A673 (cell line): ENCODE data around the gene CXCR6. TPM values are rescaled to one million over a fixed set of nuclear protein-coding genes. Genes with fewer than 3 reads are reported as not detected.

Source experiments
- BruUV-seq: library from RNA; stranded (reverse); fragments of 400-500 nt; replicated peaks from 2 replicates; lab custom pipeline; 2021; lab: Mats Ljungman, UMichigan
- CTCF ChIA-PET: fragments of 300-600 bp; sonication (Branson Sonifier 250); formaldehyde crosslinking; loops from one replicate; lab custom pipeline; 2022; ENCODE audit warnings: antibody characterized with exemption; lab: Charles Lee
- POLR2A ChIA-PET: fragments of 300-600 bp; sonication (Branson Sonifier 250); formaldehyde crosslinking; loops from one replicate; lab custom pipeline; 2022; ENCODE audit warnings: antibody characterized with exemption; ENCODE audit not compliant: low non-redundant PET; lab: Charles Lee
- DNase-seq: peaks from one replicate; pipeline ENCODE4 v3.0.0-alpha.2; 2015; ENCODE audit warnings: low spot score
- H3K27ac ChIP-seq: fragments of 200-600 bp; sonication (generic); 2 replicates; pipeline ENCODE4 v1.5.1; 2016; ENCODE audit warnings: mixed run types, low read depth, mild to moderate bottlenecking, mixed read lengths, antibody characterized with exemption, low read length; ENCODE audit not compliant: poor library complexity, severe bottlenecking
- H3K27me3 ChIP-seq: fragments of 200-600 bp; sonication (generic); replicated peaks from 2 replicates; pipeline ENCODE4 v1.6.1; 2017; ENCODE audit warnings: mixed run types, low read depth, mild to moderate bottlenecking, mixed read lengths, antibody characterized with exemption, low read length; ENCODE audit not compliant: insufficient read depth, poor library complexity
- H3K36me3 ChIP-seq: fragments of 200-600 bp; sonication (generic); 2 replicates; pipeline ENCODE4 v1.6.1; 2016; ENCODE audit warnings: mixed run types, mild to moderate bottlenecking, mixed read lengths, antibody characterized with exemption, low read length; ENCODE audit not compliant: insufficient read depth, poor library complexity, severe bottlenecking
- H3K4me1 ChIP-seq: fragments of 200-600 bp; sonication (generic); 2 replicates; pipeline ENCODE4 v1.6.1; 2017; ENCODE audit warnings: mixed run types, mild to moderate bottlenecking, mixed read lengths, antibody characterized with exemption, low read length; ENCODE audit not compliant: insufficient read depth, poor library complexity, severe bottlenecking
- H3K4me3 ChIP-seq: fragments of 200-600 bp; sonication (generic); 2 replicates; pipeline ENCODE4 v1.5.1; 2016; ENCODE audit warnings: low read depth, mixed run types, mild to moderate bottlenecking, mixed read lengths, low read length; ENCODE audit not compliant: poor library complexity, severe bottlenecking
- H3K9me3 ChIP-seq: fragments of 200-600 bp; sonication (generic); 2 replicates; pipeline ENCODE4 v1.6.1; 2016; ENCODE audit warnings: mixed run types, low read depth, mild to moderate bottlenecking, mixed read lengths, antibody characterized with exemption, low read length; ENCODE audit not compliant: poor library complexity, severe bottlenecking
- CTCF ChIP-seq: fragments of 300-800, 200-600 bp; sonication (generic); conservative IDR thresholded peaks from 2 replicates; pipeline ENCODE4 v1.5.1; 2017; ENCODE audit warnings: low read depth, mild to moderate bottlenecking, antibody characterized with exemption, low read length, moderate library complexity, mixed read lengths
- EZH2 ChIP-seq: fragments of 200-600 bp; sonication (generic); IDR thresholded peaks from 2 replicates; pipeline ENCODE4 v1.6.1; 2017; ENCODE audit warnings: borderline replicate concordance, low read depth, mild to moderate bottlenecking, mixed read lengths, antibody characterized with exemption, low read length; ENCODE audit not compliant: poor library complexity, severe bottlenecking
- intact Hi-C: fragments of 100-400 bp; cut with micrococcal nuclease; formaldehyde crosslinking; loops from one replicate; pipeline ENCODE4 v1.10.0; 2022; ENCODE audit not compliant: unreplicated experiment
- total RNA-seq: library from RNA; stranded (reverse); gene quantifications from 2 replicates; pipeline ENCODE4 v1.2.3, GENCODE V29; 2021

CXCR6 gene
- total RNA-seq, 1 experiment from 2014 or later, result not detected

- intact Hi-C loops, result no loop called here
- H3K4me3 ChIP-seq, result no peak overlapping the region
- H3K27me3 ChIP-seq, result no peaks in the 10 kb centered on the region
- no peak for TF ChIP-seq CTCF
- TF ChIP-seq EZH2, result no peak
- no peaks in the 10 kb centered on the region for H3K4me1 ChIP-seq
- H3K36me3 ChIP-seq, result peaks cover 2% of the 10 kb centered on the region
- no peaks in the 10 kb centered on the region for H3K9me3 ChIP-seq
- no peak overlapping the region for H3K27ac ChIP-seq
- ChIA-PET POLR2A (no interaction called here), CTCF (no interaction called here)
- BruUV-seq, result no TSS peak
- no peak for DNase-seq
Measured at GRCh38 chr3:45953536-45953935, 10.3 kb downstream of the CXCR6 start.

GRCh38 chr3:45954306-45954705, 11.0 kb downstream of the CXCR6 start:
- Histone ChIP-seq H3K4me1 (no peaks in the 10 kb centered on the region), H3K27ac (no peak overlapping the region), H3K9me3 (no peaks in the 10 kb centered on the region), H3K4me3 (no peak overlapping the region), H3K36me3 (peaks cover 2% of the 10 kb centered on the region), H3K27me3 (no peaks in the 10 kb centered on the region)
- ChIA-PET POLR2A (no interaction called here), CTCF (no interaction called here)
- no peak for DNase-seq
- intact Hi-C loops, result no loop called here
- TF ChIP-seq CTCF, result no peak
- no TSS peak for BruUV-seq

GRCh38 chr3:45955017-45955647, 11.9 kb downstream of the CXCR6 start:
- intact Hi-C loops, result no loop called here
- Histone ChIP-seq H3K36me3 (peaks cover 2% of the 10 kb centered on the region), H3K4me1 (no peaks in the 10 kb centered on the region), H3K27me3 (no peaks in the 10 kb centered on the region), H3K4me3 (no peak overlapping the region), H3K9me3 (no peaks in the 10 kb centered on the region), H3K27ac (no peak overlapping the region)
- TF ChIP-seq CTCF, result no peak
- no peak for TF ChIP-seq EZH2
- BruUV-seq, result no TSS peak
- POLR2A ChIA-PET, result no interaction called here
- CTCF ChIA-PET, result no interaction called here
- no peak for DNase-seq
